HUES64 (cell line): ENCODE results near the gene CLTC.
A peak's percentile ranks its signal among the peaks of the same experiment; 100 is the strongest.

Experiments used
- H3K27ac ChIP-seq: 2 replicates; pipeline ENCODE4 v1.7.0; 2013; ENCODE audit warnings: low read depth, low read length, inconsistent platforms
- H3K27me3 ChIP-seq: 2 replicates; pipeline ENCODE4 v1.6.1; 2013; ENCODE audit warnings: mild to moderate bottlenecking, low read length; ENCODE audit not compliant: insufficient read depth
- H3K36me3 ChIP-seq: 2 replicates; pipeline ENCODE4 v1.6.1; 2013; ENCODE audit warnings: mild to moderate bottlenecking, low read length; ENCODE audit not compliant: insufficient read depth
- H3K4me1 ChIP-seq: 2 replicates; pipeline ENCODE4 v1.6.1; 2013; ENCODE audit warnings: mild to moderate bottlenecking, low read length, moderate library complexity; ENCODE audit not compliant: insufficient read depth
- H3K4me3 ChIP-seq: 2 replicates; pipeline ENCODE4 v1.5.1; 2013; ENCODE audit warnings: mild to moderate bottlenecking, low read length, moderate library complexity
- H3K9ac ChIP-seq: 2 replicates; pipeline ENCODE4 v1.6.1; 2013; ENCODE audit warnings: mild to moderate bottlenecking, low read depth, low read length
- H3K9me3 ChIP-seq: 2 replicates; pipeline ENCODE4 v1.6.1; 2013; ENCODE audit warnings: low read depth, low read length; ENCODE audit not compliant: insufficient read depth
- WGBS: fragments of 150-250, 120-280 bp; methylation state at CpG from one replicate; pipeline ENCODE4 v1.1.7; 2013; ENCODE audit warnings: missing lambda C conversion rate; 5-methylcytosine and 5-hydroxymethylcytosine counted together

CLTC gene

GRCh38 chr17:59707149-59707970 lies 87.7 kb downstream of the CLTC start, which contains the start of the genes PTRH2 and VMP1:
Gene PTRH2, minus strand, starts transcription at chr17:59707430. Its CDS starts 9,452 bp downstream, at chr17:59697978.
Gene VMP1, plus strand, starts transcription at chr17:59707654. Its CDS starts 23,793 bp downstream, at chr17:59731447.
- Histone ChIP-seq H3K9me3 (no peaks in the 10 kb centered on the region), H3K4me3 (peak within 1 kb of the TSS; percentile 84), H3K4me1 (peaks cover 17% of the 10 kb centered on the region), H3K9ac (peak within 1 kb of the TSS; percentile 96), H3K27ac (peak within 1 kb of the TSS; percentile 95), H3K36me3 (peaks cover 16% of the 10 kb centered on the region), H3K27me3 (no peaks in the 10 kb centered on the region)
- under 1% methylated on average over 45 of the region's 45 CpGs for WGBS

- Histone ChIP-seq H3K4me1 (peaks cover 12% of the 10 kb centered on the region; the same call in 1 of the 2 replicates), H3K36me3 (peaks cover 9% of the 10 kb centered on the region), H3K27ac (peak overlapping the region; percentile 95), H3K9ac (peak overlapping the region; percentile 90), H3K4me3 (peak overlapping the region; percentile 84), H3K27me3 (no peaks in the 10 kb centered on the region), H3K9me3 (no peaks in the 10 kb centered on the region)
- WGBS: 3% methylated on average over 15 of the region's 15 CpGs
Observed at GRCh38 chr17:59707971-59708430, 88.3 kb downstream of the CLTC start.

- Histone ChIP-seq H3K27me3 (no peaks in the 10 kb centered on the region), H3K27ac (no peak overlapping the region), H3K9ac (no peak overlapping the region), H3K9me3 (no peaks in the 10 kb centered on the region), H3K4me3 (no peak overlapping the region), H3K36me3 (no peaks in the 10 kb centered on the region), H3K4me1 (peaks cover 12% of the 10 kb centered on the region; the same call in 1 of the 2 replicates)
Observed at GRCh38 chr17:59711936-59712335, 92.2 kb downstream of the CLTC start.

- H3K36me3 ChIP-seq: no peaks in the 10 kb centered on the region
- no peak overlapping the region for H3K9ac ChIP-seq
- no peaks in the 10 kb centered on the region for H3K9me3 ChIP-seq
- no peak overlapping the region for H3K4me3 ChIP-seq
- no peaks in the 10 kb centered on the region for H3K27me3 ChIP-seq
- no peak overlapping the region for H3K27ac ChIP-seq
- WGBS: 93% methylated on average over 2 of the region's 2 CpGs
- H3K4me1 ChIP-seq: peaks cover 12% of the 10 kb centered on the region; the same call in 1 of the 2 replicates
Observed at GRCh38 chr17:59712862-59713261, 93.2 kb downstream of the CLTC start.

- H3K4me3 ChIP-seq: no peak overlapping the region
- no peaks in the 10 kb centered on the region for H3K36me3 ChIP-seq
- H3K27me3 ChIP-seq: no peaks in the 10 kb centered on the region
- H3K9me3 ChIP-seq: no peaks in the 10 kb centered on the region
- H3K27ac ChIP-seq: no peak overlapping the region
- 83% methylated on average over 1 of the region's 2 CpGs for WGBS
- no peak overlapping the region for H3K9ac ChIP-seq
- H3K4me1 ChIP-seq: peaks cover under 1% of the 10 kb centered on the region; the same call in 1 of the 2 replicates
Observed at GRCh38 chr17:59714255-59714654, 94.6 kb downstream of the CLTC start.

GRCh38 chr17:59716427-59716826 lies 96.7 kb downstream of the CLTC start:
- WGBS: 91% methylated on average over 2 of the region's 2 CpGs
- no peak overlapping the region for H3K27ac ChIP-seq
- no peaks in the 10 kb centered on the region for H3K4me1 ChIP-seq
- no peaks in the 10 kb centered on the region for H3K9me3 ChIP-seq
- H3K36me3 ChIP-seq: no peaks in the 10 kb centered on the region
- H3K9ac ChIP-seq: no peak overlapping the region
- no peak overlapping the region for H3K4me3 ChIP-seq
- H3K27me3 ChIP-seq: no peaks in the 10 kb centered on the region

- no peak overlapping the region for H3K4me3 ChIP-seq
- no peak overlapping the region for H3K9ac ChIP-seq
- H3K36me3 ChIP-seq: no peaks in the 10 kb centered on the region
Observed at GRCh38 chr17:59719526-59719925, 99.8 kb downstream of the CLTC start.

GRCh38 chr17:59722623-59723022 lies 102.9 kb downstream of the CLTC start:
- no peaks in the 10 kb centered on the region for H3K9me3 ChIP-seq
- 92% methylated on average over 4 of the region's 4 CpGs for WGBS
- H3K27me3 ChIP-seq: no peaks in the 10 kb centered on the region
- no peaks in the 10 kb centered on the region for H3K4me1 ChIP-seq
- no peak overlapping the region for H3K9ac ChIP-seq
- H3K36me3 ChIP-seq: no peaks in the 10 kb centered on the region
- no peak overlapping the region for H3K4me3 ChIP-seq
- H3K27ac ChIP-seq: no peak overlapping the region

More at GRCh38 chr17:59719526-59719925, 99.8 kb downstream of the CLTC start:
- Histone ChIP-seq H3K9me3 (no peaks in the 10 kb centered on the region), H3K27me3 (no peaks in the 10 kb centered on the region), H3K4me1 (no peaks in the 10 kb centered on the region), H3K27ac (no peak overlapping the region)

- H3K27me3 ChIP-seq: no peaks in the 10 kb centered on the region
- no peaks in the 10 kb centered on the region for H3K9me3 ChIP-seq
- H3K36me3 ChIP-seq: no peaks in the 10 kb centered on the region
- H3K4me1 ChIP-seq: no peaks in the 10 kb centered on the region
- no peak overlapping the region for H3K4me3 ChIP-seq
- WGBS: 69% methylated on average over 1 of the region's 1 CpG
- H3K27ac ChIP-seq: no peak overlapping the region
- no peak overlapping the region for H3K9ac ChIP-seq
Observed at GRCh38 chr17:59723041-59723440, 103.3 kb downstream of the CLTC start.

GRCh38 chr17:59723607-59724006 lies 103.9 kb downstream of the CLTC start:
- no peaks in the 10 kb centered on the region for H3K9me3 ChIP-seq
- H3K27me3 ChIP-seq: no peaks in the 10 kb centered on the region
- no peak overlapping the region for H3K4me3 ChIP-seq
- H3K9ac ChIP-seq: no peak overlapping the region
- H3K4me1 ChIP-seq: no peaks in the 10 kb centered on the region
- no peak overlapping the region for H3K27ac ChIP-seq
- 97% methylated on average over 1 of the region's 1 CpG for WGBS
- no peaks in the 10 kb centered on the region for H3K36me3 ChIP-seq

GRCh38 chr17:59725691-59726090 lies 106.0 kb downstream of the CLTC start:
- no peaks in the 10 kb centered on the region for H3K36me3 ChIP-seq
- no peak overlapping the region for H3K9ac ChIP-seq
- no peak overlapping the region for H3K27ac ChIP-seq
- no peaks in the 10 kb centered on the region for H3K9me3 ChIP-seq
- WGBS: 93% methylated on average over 2 of the region's 2 CpGs
- H3K4me1 ChIP-seq: no peaks in the 10 kb centered on the region
- no peak overlapping the region for H3K4me3 ChIP-seq
- H3K27me3 ChIP-seq: no peaks in the 10 kb centered on the region
